K562 (cell line): ENCODE results near the gene DLX2. TPM values are rescaled to one million over a fixed set of nuclear protein-coding genes. Genes with fewer than 3 reads are reported as not detected.
A peak's percentile ranks its signal among the peaks of the same experiment; 100 is the strongest.

Source experiments
- AFF1 ChIP-seq, 2 experiments: fragments of 450-650 bp; IDR thresholded peaks; 2 replicates each; pipeline ENCODE4 v1.6.1; 2018; ENCODE audit warnings: mild to moderate bottlenecking in 2 of 2, low read depth in 1 of 2; ENCODE audit not compliant: partially characterized antibody in 2 of 2
- CBX5 ChIP-seq: IDR thresholded peaks from 2 replicates; pipeline ENCODE4 v1.6.1; 2014; ENCODE audit warnings: low read depth, borderline replicate concordance
- CREM ChIP-seq: IDR thresholded peaks from 2 replicates; pipeline ENCODE4 v1.6.1; 2014; ENCODE audit warnings: antibody characterized with exemption, low read depth
- DDX20 ChIP-seq: fragments of 450-650 bp; IDR thresholded peaks from 2 replicates; pipeline ENCODE4 v1.6.1; 2016; ENCODE audit warnings: missing genetic modification characterization, low read depth, mild to moderate bottlenecking, missing compliant biosample characterization, moderate library complexity
- GTF2E2 ChIP-seq: fragments of 200-800 bp; sonication (Bioruptor generic); IDR thresholded peaks from 2 replicates; pipeline ENCODE4 v1.6.1; 2016; ENCODE audit warnings: missing genetic modification characterization, missing compliant biosample characterization
- HMBOX1 ChIP-seq: sonication (generic); IDR thresholded peaks from 2 replicates; pipeline ENCODE4 v1.6.1; 2016
- NFXL1 ChIP-seq: fragments of 450-650 bp; formaldehyde crosslinking; IDR thresholded peaks from 2 replicates; pipeline ENCODE4 v1.4.0; 2021; ENCODE audit warnings: mild to moderate bottlenecking
- PTTG1 ChIP-seq: fragments of 450-650 bp; IDR thresholded peaks from 2 replicates; pipeline ENCODE4 v1.6.1; 2016; ENCODE audit warnings: low read depth, mild to moderate bottlenecking, missing genetic modification characterization, missing compliant biosample characterization
- TAF9B ChIP-seq: fragments of 450-650 bp; IDR thresholded peaks from 2 replicates; pipeline ENCODE4 v1.6.1; 2018; ENCODE audit warnings: mild to moderate bottlenecking; ENCODE audit not compliant: partially characterized antibody
- TEAD1 ChIP-seq, 2 experiments: fragments of 450-650 bp in 1 of 2; sonication (generic) in 1 of 2; formaldehyde crosslinking; IDR thresholded peaks; 2 replicates each; pipeline versions ENCODE4 v1.4.0 to v1.8.0; 2020 to 2022; ENCODE audit warnings: mild to moderate bottlenecking in 2 of 2, missing genetic modification reagents in 1 of 2
- ZEB2 ChIP-seq: fragments of 450-650 bp; IDR thresholded peaks from 2 replicates; pipeline ENCODE4 v1.6.1; 2016
- ZNF318 ChIP-seq, 2 experiments: fragments of 450-650 bp; IDR thresholded peaks; 2 replicates each; pipeline ENCODE4 v1.6.1; 2016; ENCODE audit warnings: mild to moderate bottlenecking in 2 of 2, borderline replicate concordance in 1 of 2, low read depth in 1 of 2, moderate library complexity in 1 of 2
- ZNF766 ChIP-seq: fragments of 200-800 bp; sonication (Bioruptor generic); conservative IDR thresholded peaks from 2 replicates; pipeline ENCODE4 v1.6.1; 2016; ENCODE audit warnings: missing genetic modification characterization, missing compliant biosample characterization
- polyA plus RNA-seq, 8 experiments: library from polyadenylated mRNA; depleted of rRNA in 4 of 8; stranded (reverse) in 5 of 8; unstranded in 3 of 8; fragments of >200 nt; fragmentation: Nextera tagmentation in 2 of 8; fragmentation: Illumina TruSeq in 1 of 8; extraction: Ambion mirVana in 2 of 8; extraction: Trizol in 1 of 8; gene quantifications; 2 replicates each; pipeline versions ENCODE4 v1.2.1 to v1.2.3, GENCODE V29; 2011 to 2014; ENCODE audit warnings: inconsistent platforms in 1 of 8, missing spikeins in 1 of 8
- total RNA-seq, 7 experiments: library from RNA; depleted of rRNA in 6 of 7; stranded (reverse); fragments of >200 nt in 6 of 7; fragmentation: Illumina TruSeq in 2 of 7; extraction: Trizol in 2 of 7; gene quantifications; 2 replicates each; pipeline versions ENCODE4 v1.2.1 to v1.2.3, GENCODE V29; 2011 to 2021; ENCODE audit warnings: low replicate concordance in 1 of 7
- TF ChIP-seq, protein P1 (sequence below): fragments of 250-450 bp; sonication (Bioruptor Pico); IDR thresholded peaks from 2 replicates; pipeline ENCODE4 v1.6.1; 2021; ENCODE audit warnings: mild to moderate bottlenecking

The DLX2 gene
- total and polyA plus RNA-seq, 9 of the 15 experiments (the other 6 are each of a cell fraction or from before 2014, with no cell fraction given): 0.14 to 4.3 (median 0.86) TPM

DNA sequence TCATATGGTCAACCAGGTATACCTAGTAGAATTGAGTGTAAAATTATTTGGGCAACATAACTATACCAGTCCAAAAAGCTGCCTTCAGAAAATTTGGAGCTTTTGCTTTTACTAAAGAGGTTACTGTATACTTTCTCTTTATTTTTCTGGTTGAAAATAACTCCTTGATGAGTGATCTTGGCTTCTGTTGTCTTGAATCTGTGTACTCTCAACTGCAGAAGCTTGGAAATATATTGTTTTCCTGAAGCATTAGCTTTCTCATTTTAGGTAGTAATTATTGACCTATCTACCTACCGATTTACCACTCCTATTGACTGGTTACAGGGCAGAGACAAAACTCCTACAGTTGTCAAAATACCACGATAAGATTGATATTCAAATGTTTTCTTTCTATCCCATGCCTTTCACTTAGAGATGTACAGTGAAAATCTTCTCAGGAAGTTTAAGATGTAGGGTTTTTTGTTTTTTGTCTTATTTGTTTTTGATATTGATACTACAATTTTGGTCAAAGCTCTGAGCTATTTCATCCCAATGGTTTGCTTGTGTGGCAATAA is 53.1 kb downstream of the DLX2 start (continued):
- TF ChIP-seq ZNF318 (IDR thresholded peaks at IDR 0.05; ENCODE audit: borderline replicate concordance in 1 of 2, low read depth in 1 of 2): no peak
- TF ChIP-seq PTTG1: peak; percentile 15; the same call in 1 of the 2 replicates
- TF ChIP-seq CREM: no peak
- TF ChIP-seq CBX5: no peak
- no peak for TF ChIP-seq NFXL1 (CRISPR knock-in tag)
- peak; percentile 52; the same call in 1 of the 2 replicates for TF ChIP-seq GTF2E2 (tag)
- TF ChIP-seq AFF1 (IDR thresholded peaks at IDR 0.05; ENCODE audit: low read depth in 1 of 2, partially characterized antibody in 2 of 2): no peak
- 0 out of 2 replicates have a peak, but pooled peaks have one; percentile 21 for TF ChIP-seq ZNF766 (CRISPR knock-in tag)
- no peak; the same call in 1 of the 2 replicates for TF ChIP-seq DDX20
- no peak for TF ChIP-seq TAF9B
- TF ChIP-seq TEAD1 (CRISPR knock-in tag; IDR thresholded peaks at IDR 0.05): no peak
- TF ChIP-seq, protein P1, sequence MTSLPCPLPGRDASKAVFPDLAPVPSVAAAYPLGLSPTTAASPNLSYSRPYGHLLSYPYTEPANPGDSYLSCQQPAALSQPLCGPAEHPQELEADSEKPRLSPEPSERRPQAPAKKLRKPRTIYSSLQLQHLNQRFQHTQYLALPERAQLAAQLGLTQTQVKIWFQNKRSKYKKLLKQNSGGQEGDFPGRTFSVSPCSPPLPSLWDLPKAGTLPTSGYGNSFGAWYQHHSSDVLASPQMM: no peak
- peak; percentile 53; the same call in 1 of the 2 replicates for TF ChIP-seq HMBOX1
- no peak for TF ChIP-seq ZEB2
